Measurements from ENCODE around the gene AURKAIP1. TPM values are rescaled to one million over a fixed set of nuclear protein-coding genes. Genes with fewer than 3 reads are reported as not detected.

The AURKAIP1 gene
- total and polyA plus RNA-seq, 2 of the 13 experiments (the other 11 are each of a cell fraction or from before 2014, with no cell fraction given), result 69.5 to 175 TPM

GRCh38 chr1:1421147-1421906 is 46.3 kb upstream of the AURKAIP1 start, which contains the start of gene ANKRD65 (continued):
- TF ChIP-seq ZNF136 (CRISPR knock-in tag; IDR thresholded peaks at IDR 0.05; ENCODE audit: low read depth), result no peak
- TF ChIP-seq ZNF614 (CRISPR knock-in tag; IDR thresholded peaks at IDR 0.05; ENCODE audit: borderline replicate concordance), result 0 out of 2 replicates have a peak, but pooled peaks have one; percentile 41
- no peak for TF ChIP-seq SRSF1 (optimal IDR thresholded peaks at IDR 0.05; ENCODE audit: low read depth, low read length)
- TF ChIP-seq SIX1 (CRISPR knock-in tag; IDR thresholded peaks at IDR 0.05; ENCODE audit: borderline replicate concordance), result no peak
- peak; percentile 75 for TF ChIP-seq ZFY (CRISPR knock-in tag; IDR thresholded peaks at IDR 0.05)
- TF ChIP-seq ZBTB26 (CRISPR knock-in tag; IDR thresholded peaks at IDR 0.05; ENCODE audit: borderline replicate concordance), result no peak
- TF ChIP-seq NR2C2 (CRISPR knock-in tag; IDR thresholded peaks at IDR 0.05; ENCODE audit: borderline replicate concordance), result peak; percentile 36; the same call in 1 of the 2 replicates
- no peak for TF ChIP-seq ZNF160 (CRISPR knock-in tag; IDR thresholded peaks at IDR 0.05)
- no peak for TF ChIP-seq RFX3 (CRISPR knock-in tag; IDR thresholded peaks at IDR 0.05)
- no peak for TF ChIP-seq ZNF724P (CRISPR knock-in tag; IDR thresholded peaks at IDR 0.05; ENCODE audit: borderline replicate concordance)
- no peak for TF ChIP-seq ZNF33B (CRISPR knock-in tag; IDR thresholded peaks at IDR 0.05)
- TF ChIP-seq MXI1 (IDR thresholded peaks at IDR 0.05; ENCODE audit: borderline replicate concordance, low read depth, low read length), result peak; percentile 14; the same call in 1 of the 3 replicates
- no peak for TF ChIP-seq E2F1 (CRISPR knock-in tag; IDR thresholded peaks at IDR 0.05)
- TF ChIP-seq JDP2 (CRISPR knock-in tag; IDR thresholded peaks at IDR 0.05; ENCODE audit: borderline replicate concordance), result no peak
- peak; percentile 74; the same call in 1 of the 2 replicates for TF ChIP-seq TOPORS (CRISPR knock-in tag; IDR thresholded peaks at IDR 0.05)
- no peak; the same call in 1 of the 2 replicates for TF ChIP-seq ZFP41 (CRISPR knock-in tag; IDR thresholded peaks at IDR 0.05; ENCODE audit: borderline replicate concordance)
- TF ChIP-seq NR2F6 (IDR thresholded peaks at IDR 0.05), result peak; percentile 66
- peak; percentile 74 for TF ChIP-seq NR2F6 (CRISPR knock-in tag; IDR thresholded peaks at IDR 0.05)
- no peak for TF ChIP-seq SOX6 (IDR thresholded peaks at IDR 0.05)
- peak; percentile 71 for TF ChIP-seq SOX6 (CRISPR knock-in tag; IDR thresholded peaks at IDR 0.05)
- peak; percentile 61; the same call in 1 of the 2 replicates for TF ChIP-seq TSC22D2 (CRISPR knock-in tag; IDR thresholded peaks at IDR 0.05; ENCODE audit: borderline replicate concordance)
- TF ChIP-seq SPEN (CRISPR knock-in tag; IDR thresholded peaks at IDR 0.05; ENCODE audit: low read depth), result peak; percentile 77
- 0 out of 2 replicates have a peak, but pooled peaks have one; percentile 38 for TF ChIP-seq ATF2 (CRISPR knock-in tag; IDR thresholded peaks at IDR 0.05)
- TF ChIP-seq THRA (CRISPR knock-in tag; IDR thresholded peaks at IDR 0.05; ENCODE audit: borderline replicate concordance), result peak; percentile 73; the same call in 1 of the 2 replicates
- no peak for TF ChIP-seq GABPA (IDR thresholded peaks at IDR 0.05; ENCODE audit: low read depth, low read length)
- no peak for TF ChIP-seq GABPA (CRISPR knock-in tag; IDR thresholded peaks at IDR 0.05; ENCODE audit: low read depth)
- no peak for TF ChIP-seq PAX8 (CRISPR knock-in tag; IDR thresholded peaks at IDR 0.05; ENCODE audit: borderline replicate concordance)
